Subcutaneous adipose tissue (tissue), 4 donors: ENCODE data around the gene ERO1B. TPM values are rescaled to one million over a fixed set of nuclear protein-coding genes. Genes with fewer than 3 reads are reported as not detected.

Experiments
- total RNA-seq, 4 donors: library from RNA; depleted of rRNA; stranded (reverse); fragments of >200 nt; gene quantifications; one replicate each; pipeline ENCODE4 v1.1.0, GENCODE V29; 2016
- TF ChIP-seq, protein P1 (sequence below): fragments of 450-650 bp; IDR thresholded peaks from one replicate; pipeline ENCODE4 v1.5.1; 2016; ENCODE audit warnings: low read depth, mild to moderate bottlenecking, control low read depth, antibody characterized with exemption, moderate library complexity

The ERO1B gene
- total RNA-seq, 4 donors from 2014 or later = 10.9 to 17.1 (median 12.9) TPM

GRCh38 chr1:236292425-236292824 lies 10.7 kb upstream of the ERO1B start:
- TF ChIP-seq, protein P1, sequence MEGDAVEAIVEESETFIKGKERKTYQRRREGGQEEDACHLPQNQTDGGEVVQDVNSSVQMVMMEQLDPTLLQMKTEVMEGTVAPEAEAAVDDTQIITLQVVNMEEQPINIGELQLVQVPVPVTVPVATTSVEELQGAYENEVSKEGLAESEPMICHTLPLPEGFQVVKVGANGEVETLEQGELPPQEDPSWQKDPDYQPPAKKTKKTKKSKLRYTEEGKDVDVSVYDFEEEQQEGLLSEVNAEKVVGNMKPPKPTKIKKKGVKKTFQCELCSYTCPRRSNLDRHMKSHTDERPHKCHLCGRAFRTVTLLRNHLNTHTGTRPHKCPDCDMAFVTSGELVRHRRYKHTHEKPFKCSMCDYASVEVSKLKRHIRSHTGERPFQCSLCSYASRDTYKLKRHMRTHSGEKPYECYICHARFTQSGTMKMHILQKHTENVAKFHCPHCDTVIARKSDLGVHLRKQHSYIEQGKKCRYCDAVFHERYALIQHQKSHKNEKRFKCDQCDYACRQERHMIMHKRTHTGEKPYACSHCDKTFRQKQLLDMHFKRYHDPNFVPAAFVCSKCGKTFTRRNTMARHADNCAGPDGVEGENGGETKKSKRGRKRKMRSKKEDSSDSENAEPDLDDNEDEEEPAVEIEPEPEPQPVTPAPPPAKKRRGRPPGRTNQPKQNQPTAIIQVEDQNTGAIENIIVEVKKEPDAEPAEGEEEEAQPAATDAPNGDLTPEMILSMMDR = no peak

- TF ChIP-seq, protein P1 = no peak
Observed at GRCh38 chr1:236289492-236290131, 7.9 kb upstream of the ERO1B start.

GRCh38 chr1:236288620-236288976 lies 6.8 kb upstream of the ERO1B start:
- TF ChIP-seq, protein P1 = no peak

DNA sequence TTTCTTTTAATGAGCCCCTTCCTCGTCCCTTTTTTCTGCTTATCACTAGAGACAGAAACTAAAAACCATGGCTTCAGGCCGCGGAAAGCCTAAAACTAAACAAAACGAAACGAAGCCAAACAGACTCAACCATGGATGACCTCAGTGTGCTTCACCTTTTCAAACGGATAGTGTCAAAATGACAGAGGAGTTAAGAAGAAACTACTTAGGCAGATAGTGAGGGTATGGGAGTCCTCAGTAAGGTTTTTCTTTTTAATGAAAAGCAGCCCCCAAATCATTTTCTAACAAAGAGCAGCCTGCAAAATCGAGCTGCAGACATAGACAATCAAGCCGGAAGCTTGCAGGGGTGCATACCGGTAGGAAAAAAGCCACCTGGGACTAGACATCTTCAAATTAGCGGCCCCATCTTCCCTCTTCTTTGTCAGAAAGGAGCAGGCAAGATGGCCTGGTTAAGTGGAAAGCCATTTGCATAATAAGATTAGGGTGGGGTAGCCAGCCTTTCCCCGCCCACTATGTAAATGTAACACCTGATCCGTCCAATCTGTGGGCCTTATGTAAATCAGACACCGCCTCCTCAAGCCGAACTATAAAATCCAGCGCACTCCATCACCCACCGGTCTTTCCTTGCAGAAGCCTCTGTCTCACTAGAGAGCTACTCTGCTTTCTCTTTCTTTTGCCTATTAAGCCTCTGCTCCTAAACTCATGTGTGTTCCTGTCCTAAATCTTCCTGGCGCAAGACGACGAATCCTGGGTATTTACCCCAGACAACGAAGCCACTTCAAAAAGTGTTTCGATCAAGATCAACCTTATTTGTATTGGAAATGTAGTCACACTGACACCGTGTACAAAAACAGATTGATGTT lies 6.2 kb upstream of the ERO1B start:
- TF ChIP-seq, protein P1 = no peak

DNA sequence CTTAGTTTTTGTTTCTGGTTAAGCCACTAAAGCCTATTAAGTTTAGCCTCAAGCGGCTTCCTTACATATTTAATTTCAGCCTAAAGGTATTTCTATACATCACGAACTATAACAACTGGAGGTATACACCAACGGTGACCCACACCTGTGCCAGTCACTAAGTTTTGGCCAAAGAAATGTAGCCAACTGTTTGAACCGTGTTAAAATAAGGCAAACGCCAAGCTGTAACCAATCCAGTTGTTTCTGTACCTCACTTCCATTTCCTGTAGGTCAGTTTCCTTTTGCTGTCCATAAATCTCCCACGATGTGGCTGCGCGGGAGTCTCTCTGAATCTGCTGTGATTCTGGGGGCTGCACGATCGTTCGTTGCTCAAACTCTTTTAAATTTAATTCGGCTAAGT lies 5.6 kb upstream of the ERO1B start:
- TF ChIP-seq, protein P1 = no peak

DNA sequence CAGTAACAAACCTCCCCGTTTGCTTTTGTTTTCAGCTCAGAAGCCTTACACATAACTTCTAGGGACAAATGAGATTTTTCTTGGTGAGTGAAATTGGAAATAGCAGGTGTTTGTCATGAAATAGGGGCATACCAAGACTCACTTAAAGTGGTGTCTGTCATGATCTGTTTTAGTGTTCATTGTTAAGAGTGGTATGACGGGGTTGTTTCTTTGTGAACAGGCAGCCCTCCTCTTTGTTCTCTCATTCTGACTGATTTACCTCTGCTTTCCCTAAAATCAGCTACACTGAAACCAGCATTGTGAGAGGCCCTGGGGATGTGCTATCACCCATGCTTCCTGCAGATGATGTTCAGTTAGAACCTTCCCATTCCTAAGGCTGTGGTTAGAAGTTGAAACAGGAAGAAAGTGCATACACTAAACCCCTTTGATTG lies 2.5 kb upstream of the ERO1B start:
- TF ChIP-seq, protein P1 = no peak

GRCh38 chr1:236282719-236283118 lies 961 bp upstream of the ERO1B start:
- TF ChIP-seq, protein P1 = no peak
